ENCODE measurements around the gene PICALM.

GRCh38 chr11:86052693-86053641 lies 15.9 kb downstream of the PICALM start:
- TF ChIP-seq CTCF (conservative IDR thresholded peaks at IDR 0.05; ENCODE audit: low read length), result no peak
- no peak for TF ChIP-seq EZH2phosphoT487 (IDR thresholded peaks at IDR 0.05; ENCODE audit: borderline replicate concordance)

Data from Loucy (cell line).